SK-N-SH (cell line): ENCODE results near the gene KLHL28. TPM values are rescaled to one million over a fixed set of nuclear protein-coding genes. Genes with fewer than 3 reads are reported as not detected.

ENCODE experiments used
- CTCF ChIA-PET: fragments of 300-600, 350-600 bp; formaldehyde crosslinking; extraction: SDS; loops from one replicate; lab custom pipeline; 2021; lab: Yijun Ruan, JAX
- POLR2A ChIA-PET: fragments of 350-600 bp; sonication (Branson Sonifier 250); formaldehyde crosslinking; extraction: SDS; loops from one replicate; lab custom pipeline; 2020; ENCODE audit warnings: antibody characterized with exemption, inconsistent platforms; lab: Yijun Ruan, JAX
- DNase-seq: peaks from one replicate; pipeline ENCODE4 v3.0.0; 2012
- H2AFZ ChIP-seq: fragments of 200-600 bp; sonication (generic); 2 replicates; pipeline ENCODE4 v1.8.1; 2016; ENCODE audit warnings: antibody characterized with exemption, mild to moderate bottlenecking, low read depth
- H3F3A ChIP-seq: fragments of 200-600 bp; sonication (generic); replicated peaks from 2 replicates; pipeline ENCODE3; 2016; ENCODE audit warnings: antibody characterized with exemption, mild to moderate bottlenecking; ENCODE audit not compliant: insufficient read depth
- H3K27ac ChIP-seq, 2 experiments: fragments of 200-500 bp in 1 of 2; fragments of 200-600 bp in 1 of 2; sonication (Bioruptor generic) in 1 of 2; sonication (generic), shearing (Covaris generic) in 1 of 2; 2 replicates each; pipeline versions ENCODE4 v1.5.1 to v1.6.1; 2014 to 2016; ENCODE audit warnings: low read depth in 2 of 2, inconsistent platforms in 1 of 2, low read length in 1 of 2, mild to moderate bottlenecking in 1 of 2, mixed read lengths in 1 of 2
- H3K27me3 ChIP-seq: fragments of 200-600 bp; sonication (generic), shearing (Covaris generic); 2 replicates; pipeline ENCODE4 v1.6.1; 2016; ENCODE audit warnings: mixed run types; ENCODE audit not compliant: insufficient read depth
- H3K36me3 ChIP-seq, 2 experiments: fragments of 200-500 bp in 1 of 2; fragments of 200-600 bp in 1 of 2; sonication (Bioruptor generic) in 1 of 2; sonication (generic) in 1 of 2; replicated peaks in 1 of 2; 2 replicates each; pipeline versions ENCODE3 to v1.5.1; 2014 to 2016; ENCODE audit warnings: low read length in 1 of 2, mild to moderate bottlenecking in 1 of 2; ENCODE audit not compliant: insufficient read depth in 2 of 2, control insufficient read depth in 1 of 2
- H3K4me1 ChIP-seq, 2 experiments: fragments of 200-500 bp in 1 of 2; fragments of 200-600 bp in 1 of 2; sonication (Bioruptor generic) in 1 of 2; sonication (generic), shearing (Covaris generic) in 1 of 2; 2 replicates each; pipeline versions ENCODE4 v1.5.1 to v1.6.1; 2014 to 2016; ENCODE audit warnings: low read depth in 1 of 2, low read length in 1 of 2, mixed run types in 1 of 2; ENCODE audit not compliant: insufficient read depth in 2 of 2, control insufficient read depth in 1 of 2
- H3K4me2 ChIP-seq: fragments of 200-600 bp; sonication (generic), shearing (Covaris generic); 2 replicates; pipeline ENCODE4 v1.6.1; 2017; ENCODE audit warnings: mixed run types
- H3K4me3 ChIP-seq, 2 experiments: fragments of 200-500 bp in 1 of 2; fragments of 200-600 bp in 1 of 2; sonication (Bioruptor generic) in 1 of 2; sonication (generic), shearing (Covaris generic) in 1 of 2; 2 replicates each; pipeline versions ENCODE4 v1.5.1 to v1.8.1; 2014 to 2016; ENCODE audit warnings: low read depth in 2 of 2, inconsistent platforms in 1 of 2, low read length in 1 of 2, mild to moderate bottlenecking in 1 of 2, mixed read lengths in 1 of 2, moderate library complexity in 1 of 2
- H3K79me2 ChIP-seq: fragments of 200-600 bp; sonication (generic); 2 replicates; pipeline ENCODE4 v1.8.1; 2017; ENCODE audit warnings: mild to moderate bottlenecking; ENCODE audit not compliant: insufficient read depth
- H3K9ac ChIP-seq: fragments of 200-600 bp; sonication (generic); 2 replicates; pipeline ENCODE4 v1.6.1; 2017; ENCODE audit warnings: mixed run types
- H3K9me2 ChIP-seq: fragments of 200-600 bp; sonication (generic); 2 replicates; pipeline ENCODE4 v1.6.1; 2017; ENCODE audit warnings: mixed run types
- H3K9me3 ChIP-seq: fragments of 200-600 bp; sonication (generic); 2 replicates; pipeline ENCODE4 v1.6.1; 2017; ENCODE audit warnings: mixed run types, mild to moderate bottlenecking, moderate library complexity
- H4K20me1 ChIP-seq: fragments of 200-600 bp; sonication (generic); 2 replicates; pipeline ENCODE4 v1.6.1; 2017; ENCODE audit warnings: mild to moderate bottlenecking, mixed run types; ENCODE audit not compliant: insufficient read depth
- EP300 ChIP-seq, 2 experiments: IDR thresholded peaks; 2 replicates each; pipeline versions ENCODE4 v1.4.0 to v1.6.1; 2012; ENCODE audit warnings: borderline replicate concordance in 1 of 2, low read depth in 1 of 2, low read length in 1 of 2
- EZH2phosphoT487 ChIP-seq: fragments of 200-600 bp; sonication (generic); IDR thresholded peaks from 2 replicates; pipeline ENCODE4 v1.6.1; 2017; ENCODE audit warnings: low read depth, mixed run types, mild to moderate bottlenecking, antibody characterized with exemption, moderate library complexity, borderline replicate concordance
- FOXJ3 ChIP-seq: sonication (generic); formaldehyde crosslinking; IDR thresholded peaks from 2 replicates; pipeline ENCODE4 v1.5.1; 2020; ENCODE audit warnings: mild to moderate bottlenecking, missing genetic modification reagents
- FOXM1 ChIP-seq: IDR thresholded peaks from 2 replicates; pipeline ENCODE4 v1.4.0; 2012; ENCODE audit warnings: low read depth, mild to moderate bottlenecking
- GABPA ChIP-seq: IDR thresholded peaks from 2 replicates; pipeline ENCODE4 v1.4.0; 2012; ENCODE audit warnings: low read depth, mild to moderate bottlenecking
- IRF3 ChIP-seq: fragments of 150-350 bp; IDR thresholded peaks from 2 replicates; pipeline ENCODE4 v1.6.1; 2016; ENCODE audit warnings: mild to moderate bottlenecking, low read depth, low read length
- JUND ChIP-seq: IDR thresholded peaks from 2 replicates; pipeline ENCODE4 v1.4.0; 2012
- MAX ChIP-seq: IDR thresholded peaks from 2 replicates; pipeline ENCODE4 v1.4.0; 2012; ENCODE audit warnings: low read depth
- MEF2A ChIP-seq: IDR thresholded peaks from 2 replicates; pipeline ENCODE4 v1.4.0; 2012; ENCODE audit warnings: low read depth, borderline replicate concordance
- NRF1 ChIP-seq: IDR thresholded peaks from 2 replicates; pipeline ENCODE4 v1.6.1; 2012; ENCODE audit warnings: low read depth, mild to moderate bottlenecking, low read length
- RAD21 ChIP-seq: IDR thresholded peaks from 2 replicates; pipeline ENCODE4 v1.6.1; 2012; ENCODE audit warnings: mild to moderate bottlenecking, low read length
- RCOR1 ChIP-seq: fragments of 150-350 bp; IDR thresholded peaks from 2 replicates; pipeline ENCODE4 v1.6.1; 2017; ENCODE audit warnings: antibody characterized with exemption, low read length
- RXRA ChIP-seq: IDR thresholded peaks from 2 replicates; pipeline ENCODE4 v1.4.0; 2012; ENCODE audit warnings: low read depth, mild to moderate bottlenecking, borderline replicate concordance
- SMC3 ChIP-seq: IDR thresholded peaks from 2 replicates; pipeline ENCODE4 v1.6.1; 2012; ENCODE audit warnings: low read depth, low read length, improper control_type of control experiment
- TAF1 ChIP-seq: IDR thresholded peaks from 2 replicates; pipeline ENCODE4 v1.6.1; 2012; ENCODE audit warnings: low read depth, mild to moderate bottlenecking, low read length, moderate library complexity, borderline replicate concordance
- TCF12 ChIP-seq: IDR thresholded peaks from 2 replicates; pipeline ENCODE4 v1.4.0; 2012
- TEAD4 ChIP-seq: IDR thresholded peaks from 2 replicates; pipeline ENCODE4 v1.4.0; 2012; ENCODE audit warnings: mild to moderate bottlenecking, borderline replicate concordance; ENCODE audit not compliant: insufficient read depth
- USF1 ChIP-seq: IDR thresholded peaks from 2 replicates; pipeline ENCODE4 v1.4.0; 2012; ENCODE audit warnings: low read depth, borderline replicate concordance
- USF2 ChIP-seq: fragments of 150-350 bp; IDR thresholded peaks from 2 replicates; pipeline ENCODE4 v1.6.1; 2017; ENCODE audit warnings: antibody characterized with exemption, low read length, low read depth, borderline replicate concordance
- YY1 ChIP-seq: IDR thresholded peaks from 2 replicates; pipeline ENCODE4 v1.4.0; 2012; ENCODE audit warnings: low read depth, mild to moderate bottlenecking
- WGBS: methylation state at CpG from one replicate; pipeline ENCODE4 v1.1.6; 2017; ENCODE audit warnings: low lambda C conversion rate; 5-methylcytosine and 5-hydroxymethylcytosine counted together
- polyA plus RNA-seq, 3 experiments: library from polyadenylated mRNA; depleted of rRNA; stranded (reverse); fragments of >200 nt; gene quantifications; 2 replicates each; pipeline ENCODE4 v1.2.3, GENCODE V29; 2012

Gene KLHL28
- polyA plus RNA-seq, 1 of the 3 experiments (the other 2 are of a cell fraction), result 0.72 TPM

GRCh38 chr14:44951051-44951450 lies 10.7 kb downstream of the KLHL28 start:
- H2AFZ ChIP-seq, result no peak overlapping the region
- H3K9me3 ChIP-seq, result no peaks in the 10 kb centered on the region
- ChIA-PET POLR2A (no interaction called here), CTCF (no interaction called here)
- H3K4me1 ChIP-seq, result no peaks in the 10 kb centered on the region
- 90% methylated on average over 2 of the region's 2 CpGs for WGBS
- peaks cover under 1% of the 10 kb centered on the region for H3F3A ChIP-seq
- peaks cover 2% of the 10 kb centered on the region; the same call in 1 of the 2 replicates for H4K20me1 ChIP-seq
- DNase-seq, result no peak
- no peak overlapping the region for H3K27ac ChIP-seq
- H3K27me3 ChIP-seq, result no peaks in the 10 kb centered on the region
- no peak for TF ChIP-seq RXRA
- no peak for TF ChIP-seq MEF2A
- no peak for TF ChIP-seq USF1
- no peak for TF ChIP-seq SMC3
- TF ChIP-seq JUND, result no peak
- TF ChIP-seq TAF1, result no peak
- TF ChIP-seq FOXM1, result no peak
- TF ChIP-seq MAX, result no peak
- TF ChIP-seq GABPA, result no peak
- no peak for TF ChIP-seq FOXJ3
- TF ChIP-seq EZH2phosphoT487, result no peak
- TF ChIP-seq NRF1, result no peak
- no peak for TF ChIP-seq TCF12
- no peak for TF ChIP-seq TEAD4
- TF ChIP-seq USF2, result no peak
- no peak for TF ChIP-seq RAD21
- TF ChIP-seq YY1, result no peak
- no peak for TF ChIP-seq IRF3
- TF ChIP-seq RCOR1, result no peak
- TF ChIP-seq EP300 (IDR thresholded peaks at IDR 0.05; ENCODE audit: borderline replicate concordance in 1 of 2, low read depth in 1 of 2, low read length in 1 of 2), result no peak
- no peak overlapping the region for H3K4me3 ChIP-seq
- H3K9ac ChIP-seq, result no peak overlapping the region
- no peaks in the 10 kb centered on the region for H3K9me2 ChIP-seq
- no peak overlapping the region for H3K4me2 ChIP-seq
- peaks cover 48% of the 10 kb centered on the region for H3K79me2 ChIP-seq
- no peaks in the 10 kb centered on the region for H3K36me3 ChIP-seq
